H1 (cell line): ENCODE measurements around the gene ALPG. TPM values are rescaled to one million over a fixed set of nuclear protein-coding genes. Genes with fewer than 3 reads are reported as not detected.

Source experiments
- CTCF ChIA-PET: fragments of 300-600 bp; sonication (Branson Sonifier 250); formaldehyde crosslinking; loops from one replicate; lab custom pipeline; 2021; ENCODE audit not compliant: partially characterized antibody; lab: Charles Lee
- POLR2A ChIA-PET: fragments of 300-600 bp; sonication (Branson Sonifier 250); formaldehyde crosslinking; loops from one replicate; lab custom pipeline; 2021; ENCODE audit warnings: inconsistent platforms; ENCODE audit not compliant: partially characterized antibody; lab: Charles Lee
- DNase-seq, 2 experiments: peaks; one replicate each; pipeline versions ENCODE4 v3.0.0 to v3.0.0-alpha.2; 2010 to 2022; ENCODE audit warnings: low spot score in 2 of 2, low read depth in 1 of 2, mixed read lengths in 1 of 2
- FAIRE-seq: peaks from 2 replicates; lab custom pipeline; 2011; peaks lifted over from hg19 to GRCh38; lab: Jason Lieb, UNC
- H2AFZ ChIP-seq: 2 replicates; pipeline ENCODE4 v1.8.1; 2012; ENCODE audit warnings: low read length, inconsistent platforms
- H2AK5ac ChIP-seq: 2 replicates; pipeline ENCODE4 v1.6.1; 2013; ENCODE audit warnings: low read depth, low read length
- H2BK120ac ChIP-seq: replicated peaks from 2 replicates; pipeline ENCODE3; 2013; ENCODE audit warnings: low read depth, low read length, inconsistent platforms
- H2BK12ac ChIP-seq: 2 replicates; pipeline ENCODE4 v1.6.1; 2013; ENCODE audit warnings: low read depth, low read length
- H2BK15ac ChIP-seq: 2 replicates; pipeline ENCODE4 v1.6.1; 2013; ENCODE audit warnings: low read length
- H2BK20ac ChIP-seq: 2 replicates; pipeline ENCODE4 v1.6.1; 2013; ENCODE audit warnings: low read length
- H2BK5ac ChIP-seq: 2 replicates; pipeline ENCODE4 v1.6.1; 2013; ENCODE audit warnings: low read depth, low read length
- H3K14ac ChIP-seq: 2 replicates; pipeline ENCODE4 v1.6.1; 2013; ENCODE audit warnings: inconsistent platforms; ENCODE audit not compliant: insufficient read length
- H3K18ac ChIP-seq: 2 replicates; pipeline ENCODE4 v1.6.1; 2013; ENCODE audit warnings: low read length; ENCODE audit errors: extremely low read depth
- H3K23ac ChIP-seq: 2 replicates; pipeline ENCODE4 v1.6.1; 2013; ENCODE audit warnings: inconsistent platforms; ENCODE audit not compliant: insufficient read length
- H3K23me2 ChIP-seq: 2 replicates; pipeline ENCODE4 v1.6.1; 2013; ENCODE audit warnings: low read depth, low read length
- H3K27ac ChIP-seq: 2 replicates; pipeline ENCODE4 v1.6.1; 2011; ENCODE audit warnings: low read depth, low read length, inconsistent platforms
- H3K27me3 ChIP-seq, 4 experiments: replicated peaks in 1 of 4; 1 replicate in 1 of 4; 2 replicates in 3 of 4; pipeline versions ENCODE4 v1.6.1 to v1.8.1; 2011 to 2013; ENCODE audit warnings: low read length in 3 of 4, mild to moderate bottlenecking in 3 of 4, inconsistent platforms in 2 of 4, mixed read lengths in 2 of 4, moderate library complexity in 1 of 4; ENCODE audit not compliant: control insufficient read depth in 3 of 4, insufficient read depth in 3 of 4; ENCODE audit errors: extremely low read depth in 1 of 4
- H3K36me3 ChIP-seq, 4 experiments: 2 replicates each; pipeline versions ENCODE4 v1.6.1 to v1.8.1; 2011 to 2013; ENCODE audit warnings: mild to moderate bottlenecking in 4 of 4, low read length in 3 of 4, moderate library complexity in 2 of 4, control low read depth in 1 of 4, inconsistent platforms in 1 of 4; ENCODE audit not compliant: insufficient read depth in 4 of 4, control insufficient read depth in 2 of 4
- H3K4ac ChIP-seq: replicated peaks from 2 replicates; pipeline ENCODE3; 2013; ENCODE audit warnings: low read length, low read depth, mixed read lengths, inconsistent platforms; ENCODE audit not compliant: insufficient read length
- H3K4me1 ChIP-seq, 4 experiments: replicated peaks in 1 of 4; 1 replicate in 1 of 4; 2 replicates in 3 of 4; pipeline versions ENCODE4 v1.6.1 to v1.8.1; 2011 to 2013; ENCODE audit warnings: low read length in 3 of 4, inconsistent platforms in 2 of 4, mixed read lengths in 1 of 4; ENCODE audit not compliant: insufficient read depth in 4 of 4, control insufficient read depth in 3 of 4
- H3K4me2 ChIP-seq, 2 experiments: 2 replicates each; pipeline versions ENCODE4 v1.6.1 to v1.8.1; 2011 to 2013; ENCODE audit warnings: low read depth in 2 of 2, low read length in 2 of 2, control low read depth in 1 of 2, inconsistent platforms in 1 of 2, mild to moderate bottlenecking in 1 of 2; ENCODE audit not compliant: insufficient read depth in 1 of 2
- H3K4me3 ChIP-seq, 4 experiments: fragments of 200-600, 300-600 bp in 1 of 4; sonication (generic), shearing (Covaris generic), sonication (Bioruptor Twin) in 1 of 4; 2 replicates each; pipeline versions ENCODE4 v1.5.1 to v1.8.1; 2011 to 2016; ENCODE audit warnings: low read length in 4 of 4, low read depth in 3 of 4, control low read depth in 2 of 4, inconsistent platforms in 2 of 4, mild to moderate bottlenecking in 2 of 4, mixed read lengths in 1 of 4, moderate library complexity in 1 of 4; ENCODE audit not compliant: insufficient read depth in 2 of 4; ENCODE audit errors: extremely low read depth in 1 of 4
- H3K56ac ChIP-seq: replicated peaks from 2 replicates; pipeline ENCODE3; 2013; ENCODE audit warnings: low read depth, mild to moderate bottlenecking, mixed read lengths, low read length, inconsistent platforms; ENCODE audit not compliant: insufficient read length
- H3K79me1 ChIP-seq: 2 replicates; pipeline ENCODE4 v1.6.1; 2013; ENCODE audit warnings: low read depth, low read length, control low read depth
- H3K79me2 ChIP-seq, 2 experiments: 2 replicates each; pipeline versions ENCODE4 v1.6.1 to v1.8.1; 2012 to 2013; ENCODE audit warnings: low read length in 2 of 2, mild to moderate bottlenecking in 2 of 2, inconsistent platforms in 1 of 2; ENCODE audit not compliant: insufficient read depth in 2 of 2, control insufficient read depth in 1 of 2
- H3K9ac ChIP-seq, 4 experiments: replicated peaks in 1 of 4; 1 replicate in 1 of 4; 2 replicates in 3 of 4; pipeline versions ENCODE4 v1.6.1 to v1.8.1; 2011 to 2013; ENCODE audit warnings: low read depth in 3 of 4, low read length in 3 of 4, control low read depth in 2 of 4, mild to moderate bottlenecking in 2 of 4, moderate library complexity in 2 of 4, inconsistent platforms in 1 of 4; ENCODE audit errors: extremely low read depth in 1 of 4
- H3K9me3 ChIP-seq, 2 experiments: 2 replicates each; pipeline versions ENCODE4 v1.6.1 to v1.8.1; 2012 to 2013; ENCODE audit warnings: mild to moderate bottlenecking in 2 of 2, moderate library complexity in 2 of 2, control low read depth in 1 of 2, inconsistent platforms in 1 of 2, low read depth in 1 of 2, low read length in 1 of 2, mixed read lengths in 1 of 2; ENCODE audit not compliant: insufficient read depth in 2 of 2
- H4K20me1 ChIP-seq, 2 experiments: replicated peaks in 1 of 2; 2 replicates each; pipeline versions ENCODE3 to v1.8.1; 2011 to 2013; ENCODE audit warnings: inconsistent platforms in 2 of 2, low read length in 2 of 2, mild to moderate bottlenecking in 1 of 2; ENCODE audit not compliant: insufficient read depth in 2 of 2, control insufficient read depth in 1 of 2
- H4K5ac ChIP-seq: 2 replicates; pipeline ENCODE4 v1.6.1; 2013; ENCODE audit warnings: low read length, low read depth, mixed read lengths, inconsistent platforms; ENCODE audit not compliant: insufficient read length
- H4K8ac ChIP-seq: 2 replicates; pipeline ENCODE4 v1.8.0; 2013; ENCODE audit warnings: mild to moderate bottlenecking, moderate library complexity, low read length, inconsistent platforms; ENCODE audit not compliant: insufficient read depth; ENCODE audit errors: extremely low read depth
- H4K91ac ChIP-seq: replicated peaks from 2 replicates; pipeline ENCODE3; 2013; ENCODE audit warnings: low read length, mixed read lengths, inconsistent platforms; ENCODE audit not compliant: insufficient read length
- SIN3A ChIP-seq, 2 experiments: IDR thresholded peaks in 1 of 2; conservative IDR thresholded peaks in 1 of 2; 2 replicates each; pipeline ENCODE4 v1.6.1; 2011 to 2012; ENCODE audit warnings: low read length in 2 of 2, improper control_type of control experiment in 1 of 2, low read depth in 1 of 2, mild to moderate bottlenecking in 1 of 2
- WGBS, 2 experiments: shearing (Covaris generic) in 1 of 2; methylation state at CpG; one replicate each; pipeline versions ENCODE4 v1.1.6 to v1.1.7; 2013 to 2015; ENCODE audit warnings: low lambda C conversion rate in 2 of 2, mixed read lengths in 2 of 2, inconsistent platforms in 1 of 2, low coverage in 1 of 2, missing lambda C conversion rate in 1 of 2; ENCODE audit not compliant: insufficient replicate concordance in 2 of 2, insufficient coverage in 1 of 2, insufficient read length in 1 of 2; ENCODE audit errors: extremely low coverage in 1 of 2, missing lambda C conversion rate in 1 of 2; 5-methylcytosine and 5-hydroxymethylcytosine counted together
- polyA plus RNA-seq, 7 experiments: library from polyadenylated mRNA; depleted of rRNA in 3 of 7; stranded (reverse) in 5 of 7; unstranded in 2 of 7; fragments of >200 nt in 5 of 7; fragments of 200-250 nt in 2 of 7; gene quantifications; 1 replicate in 5 of 7; 2 replicates in 1 of 7; 4 replicates in 1 of 7; pipeline versions ENCODE4 v1.2.1 to v1.2.3, GENCODE V29; 2011 to 2013; ENCODE audit warnings: missing spikeins in 2 of 7, mixed read lengths in 2 of 7
- total RNA-seq: library from RNA; stranded (reverse); fragmentation: NEBNext Ultra II Directional; extraction: Animal tissue kit (Norgen Biotek cat#: 25700); gene quantifications from 2 replicates; pipeline ENCODE4 v1.2.1, GENCODE V29; 2021

ALPG gene
- total and polyA plus RNA-seq, 2 of the 8 experiments (the other 6 are each of a cell fraction or from before 2014, with no cell fraction given) = 0.56 to 2.1 TPM

- H4K20me1 ChIP-seq = no peaks in the 10 kb centered on the region
- H3K18ac ChIP-seq = no peak within 1 kb of the TSS
- H3K23me2 ChIP-seq = no peaks in the 10 kb centered on the region; the same call in 1 of the 2 replicates
- no peak for TF ChIP-seq SIN3A (conservative IDR thresholded peaks at IDR 0.05 in 1 of 2, IDR thresholded peaks at IDR 0.05 in 1 of 2; ENCODE audit: low read depth in 1 of 2, low read length in 2 of 2)
- H3K4ac ChIP-seq = no peak within 1 kb of the TSS
- H2BK15ac ChIP-seq = no peak within 1 kb of the TSS
- H3K79me2 ChIP-seq = no peaks in the 10 kb centered on the region
- H3K14ac ChIP-seq = no peak within 1 kb of the TSS
- H3K27ac ChIP-seq = no peak within 1 kb of the TSS
- H3K56ac ChIP-seq = no peak within 1 kb of the TSS
- H2BK120ac ChIP-seq = no peak within 1 kb of the TSS
- no peak within 1 kb of the TSS for H2BK5ac ChIP-seq
- ChIA-PET POLR2A (no interaction called here), CTCF (interaction anchor here (1.2 to 1.6 kb wide), 6 partner anchors 8 to 114 kb away, joined by 3 to 5 read pairs (median 4); no protein-coding TSS in a partner anchor)
- WGBS, 2 experiments = 81% methylated on average over 12 of the region's 14 CpGs; no CpG with 5 or more reads in 1 of the 2 experiments
- no peak within 1 kb of the TSS for H3K23ac ChIP-seq
- H4K91ac ChIP-seq = no peak within 1 kb of the TSS
- H2AK5ac ChIP-seq = no peak within 1 kb of the TSS
- no peak within 1 kb of the TSS for H4K5ac ChIP-seq
- no peak within 1 kb of the TSS for H2BK12ac ChIP-seq
- H3K27me3 ChIP-seq = no peaks in the 10 kb centered on the region
- no peak within 1 kb of the TSS for H4K8ac ChIP-seq
- no peak within 1 kb of the TSS for H2AFZ ChIP-seq
- H3K79me1 ChIP-seq = no peaks in the 10 kb centered on the region
- no peak within 1 kb of the TSS for H3K4me2 ChIP-seq
- no peak within 1 kb of the TSS for H3K4me3 ChIP-seq
- H3K4me1 ChIP-seq = peaks cover 0 to 3% (median 0%) of the 10 kb centered on the region in 4 experiments; a peak in 1 of 7 replicates
- DNase-seq (no peak), FAIRE-seq (no peak)
- H3K9ac ChIP-seq = no peak within 1 kb of the TSS
- H3K36me3 ChIP-seq = no peaks in the 10 kb centered on the region
- no peak within 1 kb of the TSS for H2BK20ac ChIP-seq
- H3K9me3 ChIP-seq = no peaks in the 10 kb centered on the region
These were observed 49.0 kb downstream of the ALPG start, which contains the start of gene ALPI for GRCh38 chr2:232455426-232456255. Gene ALPI, plus strand, starts transcription at chr2:232456153. Its CDS starts 47 bp downstream, at chr2:232456200.
